HG03095 (cell line): Measurements from ENCODE around the gene PFKFB3.
A peak's percentile ranks its signal among the peaks of the same experiment; 100 is the strongest.
"Not testable (repeated sequence)": the region's sequence is repeated elsewhere in the genome, so short reads cannot be mapped to it uniquely, and the experiment has no call there.

Source experiments
- ATAC-seq: cut with Tn5 transposase; IDR thresholded peaks from one replicate; pipeline ENCODE4 v1.9.1; 2021; ENCODE audit warnings: moderate library complexity; ENCODE audit not compliant: unreplicated experiment

PFKFB3 gene

DNA sequence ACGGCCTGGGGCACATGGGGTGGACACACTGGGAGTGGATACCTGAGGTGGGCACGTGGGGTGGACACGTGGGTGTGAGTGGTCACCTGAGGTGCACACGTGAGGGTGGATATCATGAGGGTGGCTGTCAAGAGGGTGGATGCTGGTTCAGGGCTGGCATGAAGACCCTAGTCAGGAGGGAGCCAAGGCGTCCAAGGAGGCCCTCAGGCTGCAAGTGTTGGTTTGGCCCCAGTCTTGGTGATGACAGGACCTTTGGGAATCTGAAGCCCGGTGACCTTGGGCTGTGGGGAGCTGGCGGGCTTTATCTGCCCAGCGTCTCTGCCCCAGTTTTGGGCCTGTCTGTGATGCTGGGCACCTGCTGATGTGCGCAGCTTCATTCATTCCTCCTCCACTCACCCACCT is 24.9 kb upstream of the PFKFB3 start:
- no peak for ATAC-seq

DNA sequence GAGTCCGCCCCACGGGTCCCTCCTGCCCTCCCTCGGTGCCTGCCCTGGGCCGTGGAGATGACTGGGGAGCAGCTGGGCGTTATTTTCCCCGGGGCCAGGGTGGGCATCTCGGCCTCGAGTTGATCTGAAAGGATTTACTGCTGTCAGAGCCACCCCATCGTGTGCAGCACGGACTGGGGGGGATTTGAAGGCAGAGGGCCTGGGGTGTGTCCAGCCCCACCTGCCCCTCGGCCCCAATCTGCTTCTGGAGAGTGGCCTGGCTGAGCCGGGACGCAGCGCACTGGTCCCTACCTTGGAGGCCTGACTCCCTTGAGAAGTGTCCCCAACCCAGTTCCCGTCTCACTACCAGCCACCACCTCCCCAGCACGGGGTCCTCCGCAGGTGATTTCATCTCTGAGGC is 24.2 kb upstream of the PFKFB3 start:
- no peak for ATAC-seq

DNA sequence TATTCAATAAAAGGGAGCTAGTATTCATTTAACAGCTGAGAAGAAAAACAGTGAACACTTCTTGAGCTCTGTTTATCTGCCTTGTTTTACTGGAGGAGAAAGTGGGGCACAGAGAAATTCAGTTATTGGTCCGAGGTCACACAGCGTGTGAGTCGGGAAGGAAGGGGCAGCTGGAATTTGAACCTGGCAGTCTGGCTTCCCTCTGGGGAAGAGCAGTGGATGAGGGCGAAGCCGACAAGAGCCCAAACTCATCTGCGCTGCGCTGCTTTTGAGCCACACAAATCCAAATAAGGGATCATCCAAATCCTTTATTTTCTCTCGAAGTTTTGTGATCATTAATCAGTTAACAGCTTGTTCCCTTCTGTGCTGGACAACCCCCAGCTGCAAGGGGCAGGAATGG is 23.7 kb upstream of the PFKFB3 start:
- no peak for ATAC-seq

DNA sequence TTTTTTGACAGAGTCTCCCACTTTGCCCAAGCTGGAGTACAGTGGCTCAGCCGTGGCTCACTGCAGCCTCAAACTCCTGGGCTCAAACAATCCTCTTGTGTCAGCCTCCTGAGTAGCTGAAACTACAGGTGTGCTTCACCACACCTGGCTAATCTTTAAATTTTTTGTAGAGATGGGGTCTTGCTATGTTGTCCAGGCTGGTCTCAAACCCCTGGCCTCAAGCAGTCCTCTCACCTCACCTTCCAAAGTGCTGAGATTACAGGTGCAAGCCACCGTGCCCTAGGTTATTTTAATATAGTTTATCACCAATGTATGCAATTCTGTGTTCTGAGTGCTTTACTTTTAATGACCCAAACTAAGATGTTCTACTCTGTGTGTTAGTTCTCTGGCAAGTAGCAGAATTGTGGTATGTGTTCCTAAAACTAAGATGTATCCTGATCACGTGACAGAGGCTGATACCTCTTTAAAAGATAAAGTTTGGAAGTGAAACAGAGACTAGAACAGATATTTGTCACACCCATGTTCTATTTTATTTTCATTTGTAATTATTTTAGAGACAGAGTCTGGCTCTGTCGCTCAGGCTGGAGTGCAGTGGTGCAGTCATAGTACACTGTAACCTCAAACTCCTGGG is 22.1 kb upstream of the PFKFB3 start:
- ATAC-seq = no peak

DNA sequence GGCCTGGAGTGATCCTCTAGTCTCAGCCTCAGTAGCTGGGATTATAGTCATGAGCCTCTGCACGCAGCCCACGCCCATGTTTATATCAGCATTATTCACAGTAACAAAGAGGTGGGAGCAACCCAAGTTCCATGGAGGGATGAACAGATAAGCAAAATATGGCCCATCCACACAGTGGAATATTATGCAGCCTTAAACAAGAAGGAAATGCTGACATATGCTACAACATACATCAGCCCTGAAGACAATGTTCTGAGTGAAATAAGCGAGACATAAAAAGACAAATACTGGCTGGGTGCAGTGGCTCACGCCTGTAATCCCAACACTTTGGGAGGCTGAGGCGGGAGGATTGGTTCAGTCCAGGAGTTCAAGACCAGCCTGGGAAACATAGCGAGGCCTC is 21.5 kb upstream of the PFKFB3 start:
- no peak for ATAC-seq

DNA sequence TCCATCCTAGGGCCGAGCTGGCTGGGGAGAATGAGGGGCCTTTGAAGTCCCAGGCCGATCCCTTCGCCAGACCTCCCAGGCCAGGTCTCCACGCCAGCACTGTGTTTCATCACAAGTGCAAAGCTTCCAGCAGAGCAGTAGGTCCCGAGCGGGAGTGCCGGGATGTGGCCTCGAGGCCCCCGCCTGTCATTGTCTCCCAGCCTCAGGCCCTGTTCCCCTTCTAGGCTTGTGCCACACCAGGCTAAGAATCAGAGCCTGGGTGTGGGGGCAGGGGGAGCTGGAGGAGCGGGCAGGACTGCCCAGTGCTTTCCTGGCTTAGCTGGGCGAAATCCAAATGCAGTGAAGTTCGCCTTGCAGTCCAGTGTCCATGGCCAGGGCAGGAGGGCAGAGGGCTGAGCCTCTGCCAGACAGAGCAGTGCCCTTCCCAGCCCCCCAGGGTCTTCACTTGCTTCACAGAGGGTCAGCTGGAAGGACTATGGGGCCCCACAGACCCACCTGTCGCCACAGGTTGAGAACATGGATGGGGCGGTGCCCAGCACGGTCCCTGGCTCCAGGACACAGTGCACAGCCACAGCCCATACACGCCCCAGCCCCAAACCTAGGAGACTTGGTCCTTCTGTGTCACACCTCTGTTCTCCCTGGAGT is 20.2 kb upstream of the PFKFB3 start:
- no peak for ATAC-seq

DNA sequence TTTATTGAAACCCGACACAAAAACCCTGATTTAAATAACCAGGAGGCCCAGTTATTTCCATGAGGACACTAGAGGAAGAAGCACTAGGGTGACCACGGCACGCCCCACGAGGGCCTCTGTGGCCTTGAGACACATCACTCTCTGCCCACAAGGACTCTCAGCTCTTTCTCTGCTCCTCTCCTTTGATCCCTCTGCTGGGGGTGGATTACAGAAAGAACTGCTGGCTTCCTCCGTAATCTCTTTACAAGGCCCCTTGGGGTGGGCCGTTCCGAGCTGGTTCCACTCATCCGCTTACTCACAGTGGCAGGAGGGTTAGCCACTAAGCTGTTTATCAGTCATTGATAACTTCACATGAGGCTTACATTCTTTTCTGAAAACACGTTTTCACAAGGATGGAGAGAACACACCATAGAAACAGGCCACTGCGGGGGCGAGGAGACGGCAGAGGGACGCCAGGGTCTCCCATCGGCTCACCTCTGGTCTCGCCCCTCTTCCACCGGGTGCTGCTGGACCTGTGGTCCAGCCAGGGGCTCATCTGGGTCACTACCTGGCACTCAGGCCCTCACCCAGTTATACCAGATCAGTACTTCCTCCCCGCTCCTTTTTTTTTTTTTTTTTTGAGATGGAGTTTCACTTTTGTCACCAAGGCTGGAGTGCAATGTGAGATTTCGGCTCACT is 17.6 kb upstream of the PFKFB3 start:
- ATAC-seq = no peak

DNA sequence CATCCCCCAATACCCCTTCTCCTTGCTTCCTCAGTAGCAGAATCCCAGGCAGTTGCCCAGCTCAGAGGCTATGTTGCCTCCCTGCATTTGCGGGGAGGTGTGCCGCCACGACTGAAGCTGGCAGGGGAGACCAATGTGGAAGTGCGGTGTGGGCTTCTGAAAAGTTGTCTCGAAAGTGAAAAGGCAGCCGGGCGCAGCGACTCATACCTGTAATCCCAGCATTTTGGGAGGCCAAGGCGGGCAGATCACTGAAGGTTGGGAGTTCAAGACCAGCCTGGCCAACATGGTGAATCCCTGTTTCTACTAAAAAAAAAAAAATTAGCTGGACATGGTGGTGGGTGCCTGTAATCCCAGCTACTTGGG is 15.9 kb upstream of the PFKFB3 start:
- ATAC-seq = no peak

DNA sequence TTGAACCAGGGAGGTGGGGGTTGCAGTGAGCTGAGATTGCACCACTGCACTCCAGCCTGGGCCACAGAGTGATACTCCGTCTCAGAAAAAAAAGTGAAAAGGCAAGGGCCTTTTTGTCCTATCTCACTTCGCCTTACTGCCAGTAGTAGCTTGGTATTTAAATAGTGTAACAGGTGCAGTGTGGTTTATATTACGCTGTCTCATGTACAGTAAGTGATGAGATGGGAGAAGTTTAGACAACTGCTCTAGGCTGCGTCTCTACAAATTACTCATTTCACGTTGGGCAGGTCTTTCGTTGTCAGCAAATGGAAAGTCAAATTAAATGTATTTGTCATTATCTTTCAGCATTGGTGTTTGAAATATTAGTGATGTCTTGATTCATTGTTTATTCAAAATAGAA is 15.5 kb upstream of the PFKFB3 start:
- peak; percentile 87 for ATAC-seq

DNA sequence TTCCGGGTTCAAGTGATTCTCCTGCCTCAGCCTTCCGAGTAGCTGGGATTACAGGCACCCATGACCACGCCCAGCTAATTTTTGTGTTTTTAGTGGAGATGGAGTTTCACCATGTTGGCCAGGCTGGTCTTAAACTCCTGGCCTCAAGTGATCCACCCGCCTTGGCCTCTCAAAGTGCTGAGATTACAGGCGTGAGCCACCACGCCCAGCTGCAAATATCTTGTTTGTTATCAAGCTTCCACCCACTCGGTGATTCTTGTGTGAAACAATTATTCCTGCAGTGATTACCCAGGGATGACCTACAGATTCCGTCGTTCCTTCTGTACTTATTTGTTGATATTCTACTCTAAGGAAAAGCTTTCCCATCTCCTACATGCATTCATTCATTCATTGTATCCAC is 12.7 kb upstream of the PFKFB3 start:
- ATAC-seq = not testable (repeated sequence)

DNA sequence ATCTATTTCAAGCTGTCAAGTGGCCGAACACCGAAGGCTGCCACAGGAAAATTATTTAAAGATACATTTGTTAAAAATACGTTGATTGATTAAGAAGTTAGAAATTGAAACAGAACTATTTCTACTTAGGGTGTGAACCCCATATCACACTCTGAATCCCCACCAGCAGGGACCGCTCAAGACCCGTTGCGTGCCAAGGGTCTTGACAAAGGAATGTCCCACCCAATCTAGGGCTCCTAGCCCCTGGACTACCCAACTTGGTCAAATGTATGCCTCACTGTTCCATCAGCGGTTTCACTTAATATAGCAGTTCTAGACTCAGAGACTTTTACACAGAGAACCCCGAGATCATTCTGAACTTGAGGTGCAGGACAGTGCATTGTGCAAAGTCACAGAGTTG is 11.6 kb upstream of the PFKFB3 start:
- no peak for ATAC-seq

DNA sequence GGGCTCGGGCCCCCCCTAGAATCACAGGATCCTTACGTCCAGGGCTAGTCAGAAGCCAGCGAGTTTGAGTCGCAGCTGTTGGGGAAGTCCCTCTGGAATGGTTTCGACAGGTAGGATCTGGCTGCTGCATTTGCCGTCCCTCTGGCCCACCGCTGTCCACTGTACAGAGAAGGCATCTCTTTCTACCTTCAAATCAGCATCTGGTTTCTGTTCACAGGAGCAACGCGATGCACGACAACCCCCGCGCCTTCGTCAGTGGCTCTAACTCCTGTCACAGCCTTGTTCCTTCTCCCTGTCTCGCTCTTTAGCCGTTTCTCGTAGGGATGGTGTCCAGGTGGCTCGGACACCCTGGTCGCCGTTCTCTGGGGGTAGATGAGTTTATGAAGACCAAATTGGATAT is 11.2 kb upstream of the PFKFB3 start:
- no peak for ATAC-seq

DNA sequence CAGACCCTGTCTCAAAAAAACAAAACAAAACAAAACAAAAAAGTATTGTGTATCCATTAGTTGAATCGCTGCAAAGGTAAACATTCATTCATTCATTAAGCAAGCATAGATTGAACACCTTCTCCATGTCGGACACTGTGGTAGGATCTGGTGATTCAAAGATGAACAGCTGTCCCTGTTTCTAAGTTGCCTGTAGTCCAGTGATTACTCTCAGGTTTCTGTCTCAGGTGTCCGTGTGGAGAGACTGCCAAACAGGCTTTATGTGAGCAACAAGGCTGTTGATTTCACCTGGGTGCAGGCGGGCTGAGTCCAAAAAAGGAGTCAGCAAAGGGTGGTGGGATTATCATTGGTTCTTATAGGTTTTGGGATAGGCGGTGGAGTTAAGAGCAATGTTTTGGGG is 9.4 kb upstream of the PFKFB3 start:
- ATAC-seq = not testable (repeated sequence)

DNA sequence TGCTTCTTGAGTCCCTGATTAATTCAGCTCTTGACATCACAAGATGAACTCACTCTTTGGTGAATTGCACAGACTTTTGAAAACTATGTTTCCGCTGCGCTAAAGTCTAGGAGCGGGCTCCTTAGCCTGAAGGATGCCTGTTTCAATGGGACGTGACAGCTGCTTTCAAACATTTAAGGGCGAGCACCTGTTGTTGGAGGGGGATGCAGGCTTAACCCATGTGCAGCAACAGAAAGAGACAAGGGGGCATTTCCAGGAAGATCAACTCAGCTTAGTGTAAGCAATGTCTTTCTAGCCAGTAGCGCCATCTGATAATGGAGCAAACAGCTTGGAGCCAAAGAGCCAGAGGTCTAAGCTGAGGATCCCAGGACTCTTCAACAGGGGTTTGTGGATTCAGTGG is 8.4 kb upstream of the PFKFB3 start:
- no peak for ATAC-seq

DNA sequence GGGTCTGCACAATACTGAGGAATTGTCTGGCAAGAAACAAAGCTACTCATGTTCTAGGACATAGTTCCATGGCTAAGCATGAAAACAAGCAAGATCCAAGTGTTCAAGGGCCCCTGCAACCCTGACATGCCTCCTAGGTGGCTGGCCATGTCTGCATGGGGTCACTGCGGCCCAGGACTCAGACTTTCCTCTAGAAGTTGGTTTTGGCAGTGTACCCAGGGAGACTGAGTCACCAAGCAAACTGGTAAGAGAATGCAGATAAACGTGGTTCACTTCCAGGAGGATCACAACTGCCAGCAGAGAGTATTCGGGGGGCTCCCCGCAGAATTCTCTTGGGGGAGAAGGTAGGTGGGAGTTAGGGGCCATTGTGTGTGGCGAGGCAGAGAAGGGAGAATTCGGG is 7.4 kb upstream of the PFKFB3 start:
- no peak for ATAC-seq

DNA sequence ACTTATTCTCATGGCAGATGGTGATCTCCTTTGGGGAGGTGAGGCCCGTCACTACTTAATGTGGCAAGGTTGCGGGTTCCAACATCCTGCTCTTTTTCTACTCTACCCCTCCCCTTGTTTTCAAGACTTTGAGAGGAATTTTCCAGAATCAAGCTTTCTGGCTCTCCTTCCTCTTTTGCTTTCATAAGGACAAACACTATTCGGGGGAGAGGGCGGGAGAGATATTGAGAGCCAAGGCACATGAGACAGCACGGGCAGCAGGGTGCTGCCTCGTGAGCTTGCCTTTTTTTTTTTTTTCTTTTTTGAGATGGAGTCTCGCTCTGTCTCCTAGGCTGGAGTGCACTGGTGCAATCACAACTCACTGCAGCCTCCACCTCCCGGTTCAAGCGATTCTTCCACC is 6.9 kb upstream of the PFKFB3 start:
- ATAC-seq = no peak

DNA sequence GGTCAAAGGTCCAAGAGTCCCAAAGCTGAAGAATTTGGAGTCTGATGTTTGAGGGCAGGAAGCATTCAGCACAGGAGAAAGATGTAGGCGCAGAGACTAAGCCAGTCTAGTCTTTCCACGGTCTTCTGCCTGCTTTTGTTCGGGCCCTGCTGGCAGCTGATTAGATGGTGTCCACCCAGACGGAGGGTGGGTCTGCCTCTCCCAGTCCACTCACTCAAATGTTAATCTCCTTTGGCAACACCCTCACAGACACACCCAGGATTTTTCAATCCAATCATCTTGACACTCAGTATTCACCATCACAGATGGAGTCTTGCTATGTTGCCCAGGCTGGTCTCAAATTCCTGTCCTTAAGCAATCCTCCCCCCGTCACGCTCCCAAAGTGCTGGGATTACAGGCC is 6.2 kb upstream of the PFKFB3 start:
- ATAC-seq = not testable (repeated sequence)

DNA sequence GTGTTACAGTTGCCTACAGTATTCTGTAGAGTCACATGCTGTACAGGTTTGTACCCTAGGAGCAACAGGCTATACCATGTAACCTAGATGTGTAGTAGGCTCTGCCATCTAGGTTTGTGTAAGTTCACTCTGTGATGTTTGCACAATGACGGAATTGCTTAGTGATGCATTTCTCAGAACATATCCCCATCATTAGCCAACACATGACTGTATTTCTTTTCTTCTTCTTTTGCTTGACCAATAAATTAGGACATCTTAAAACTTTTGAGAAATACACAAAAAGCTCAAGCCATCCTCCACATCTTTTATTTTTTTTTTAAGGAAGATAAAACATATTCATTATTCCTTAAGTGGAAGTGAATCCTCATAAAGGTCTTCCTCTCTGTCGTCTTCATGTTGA is 5.4 kb upstream of the PFKFB3 start:
- no peak for ATAC-seq

DNA sequence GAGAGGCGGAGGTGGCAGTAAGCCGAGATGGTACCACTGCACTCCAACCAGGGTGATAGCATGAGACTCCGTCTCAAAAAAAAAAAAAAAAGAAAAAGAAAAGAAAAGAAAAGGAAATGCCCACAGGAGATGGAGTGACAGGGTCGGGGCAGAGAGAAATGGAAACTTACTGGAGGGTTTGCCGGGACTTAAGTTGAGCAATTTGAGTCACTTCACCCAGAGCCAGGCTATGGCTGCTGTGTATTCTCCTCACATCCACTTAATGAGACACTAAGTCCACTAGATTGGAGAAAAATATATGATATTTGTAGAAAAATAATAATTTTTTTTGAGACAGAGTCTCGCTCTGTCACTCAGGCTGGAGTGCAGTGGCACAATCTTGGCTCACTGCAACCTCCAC is 4.6 kb upstream of the PFKFB3 start:
- ATAC-seq = no peak

DNA sequence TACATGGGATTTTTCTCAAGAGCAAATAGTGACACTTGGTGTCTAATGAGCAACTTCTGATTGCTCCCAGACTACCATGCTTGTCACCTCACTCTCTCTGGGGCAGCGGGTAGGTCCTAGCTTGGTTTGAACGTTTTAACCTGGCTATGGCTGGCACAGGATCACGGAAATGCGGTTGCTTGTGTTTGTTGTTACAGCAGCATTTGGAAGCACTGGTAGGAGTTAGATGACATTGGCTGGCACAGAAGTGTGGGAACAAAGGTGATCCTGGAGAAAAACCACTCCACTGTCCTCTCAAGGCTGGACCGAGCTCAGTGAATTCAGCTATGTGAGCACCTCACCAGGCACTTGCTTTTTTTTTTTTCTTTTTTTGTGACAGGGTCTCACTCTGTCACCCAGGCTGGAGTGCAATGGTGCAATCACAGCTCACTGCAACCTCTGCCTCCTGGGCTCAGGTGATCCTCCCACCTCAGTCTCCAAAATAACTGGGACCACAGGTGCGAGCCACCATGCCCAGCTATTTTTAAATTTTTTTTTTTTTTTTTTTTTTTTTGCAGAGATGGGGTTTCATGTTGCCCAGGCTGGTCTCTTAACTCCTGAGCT is 3.5 kb upstream of the PFKFB3 start:
- ATAC-seq = no peak

DNA sequence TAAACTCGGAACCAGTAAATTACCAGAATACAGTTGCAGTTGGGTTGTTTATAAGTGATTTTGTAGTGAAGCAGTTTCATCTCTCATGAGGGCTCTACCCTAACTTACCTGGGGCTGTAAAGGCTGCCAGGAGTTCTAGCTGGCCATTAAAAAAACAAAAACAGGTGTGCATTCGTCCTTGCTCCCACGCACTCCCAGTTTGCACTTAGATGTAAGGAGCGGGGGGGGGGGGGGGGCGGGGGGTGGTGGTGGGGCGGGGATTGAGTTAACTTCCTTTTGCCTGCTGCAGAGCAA is 2.3 kb upstream of the PFKFB3 start:
- no peak for ATAC-seq

DNA sequence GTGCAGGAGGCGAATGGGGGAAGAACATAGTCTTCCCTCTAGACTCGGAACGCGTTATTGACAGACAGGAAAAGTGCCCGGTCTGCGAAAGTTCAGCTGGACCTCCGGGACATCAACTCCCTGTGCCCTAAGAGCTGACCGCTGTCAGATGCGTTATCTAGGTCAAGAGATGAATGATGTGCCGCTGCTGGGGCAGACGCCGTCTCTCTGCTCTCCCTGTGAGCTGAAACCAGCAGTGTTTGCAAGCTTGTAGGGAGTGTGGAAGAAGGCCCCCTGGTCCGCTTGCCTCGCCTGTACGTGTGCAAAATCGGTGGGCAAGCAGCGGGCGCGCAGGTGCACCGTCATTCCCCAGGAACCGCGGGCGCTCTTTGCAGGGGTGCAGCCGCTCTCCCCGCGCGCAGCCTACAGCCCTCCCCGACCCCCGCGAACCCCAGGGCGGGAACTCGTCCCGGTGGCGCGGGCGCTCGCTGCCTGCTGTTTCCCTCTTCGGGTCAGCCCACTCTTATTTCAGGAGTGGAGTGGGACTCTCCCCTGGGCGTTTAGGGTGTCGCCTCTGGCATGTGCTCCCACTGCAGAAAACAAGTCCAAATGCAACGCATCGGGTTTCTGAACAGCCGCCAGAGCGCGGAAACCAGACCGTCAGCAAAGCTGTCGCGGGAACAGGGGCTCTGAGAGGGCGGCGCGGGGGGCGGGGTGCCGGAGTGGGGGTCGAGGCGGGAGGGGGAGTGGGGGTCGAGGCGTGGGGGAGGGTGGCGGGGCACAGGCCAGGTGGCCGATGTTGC is 1.8 kb upstream of the PFKFB3 start:
- peak; percentile 0 for ATAC-seq
